ENCODE results near the gene ZEB2. TPM values are rescaled to one million over a fixed set of nuclear protein-coding genes. Genes with fewer than 3 reads are reported as not detected.

ZEB2 gene
- total RNA-seq, 1 experiment from 2014 or later: 1.1 TPM

DNA sequence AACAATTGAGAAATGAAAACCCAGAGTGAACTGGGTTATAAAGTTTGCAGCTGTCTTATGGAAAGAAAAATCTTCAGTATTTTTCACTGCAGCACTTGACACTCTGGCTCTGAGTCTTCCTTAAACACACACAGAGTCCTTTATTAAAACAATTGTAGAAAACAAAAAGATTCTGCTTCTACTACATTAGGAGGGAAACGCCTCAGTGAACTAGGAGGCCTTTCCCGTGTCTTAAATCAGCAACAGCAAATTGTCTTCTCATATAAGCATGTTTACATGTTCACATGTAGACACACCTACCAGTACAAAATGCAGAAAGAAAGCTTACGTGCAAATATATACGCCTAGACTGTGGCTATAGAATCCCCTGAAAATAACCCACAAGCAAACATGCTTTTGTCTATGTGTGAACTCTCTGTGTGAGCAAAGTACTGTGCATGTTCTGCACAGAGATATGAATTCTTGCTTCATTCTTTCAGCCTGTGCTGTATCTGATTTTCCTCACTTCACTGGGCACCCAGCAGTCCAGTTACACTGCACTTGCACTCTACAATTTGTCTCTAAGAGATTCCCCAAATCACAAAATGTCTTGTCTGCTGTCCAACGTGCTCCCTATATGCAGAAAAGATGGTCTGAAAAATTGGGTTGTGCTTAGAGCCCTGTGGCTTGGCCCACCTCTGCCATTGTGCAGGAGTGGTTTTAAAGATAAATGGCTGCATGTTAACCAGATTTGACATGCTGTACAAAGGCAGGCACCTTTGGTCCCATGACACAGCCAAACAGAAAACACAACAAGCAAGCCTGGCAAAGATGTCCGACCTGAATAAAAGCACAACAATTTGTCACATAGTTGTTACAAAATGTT is 24.5 kb downstream of the ZEB2 start:
- H3K9me3 ChIP-seq (ENCODE audit: control insufficient read depth, insufficient read depth, low read depth, low read length): no peaks in the 10 kb centered on the region
- ChIA-PET POLR2A (no interaction called here), CTCF (no interaction called here)
- no peak overlapping the region for H3K27ac ChIP-seq (ENCODE audit: low read length)
- no peak for TF ChIP-seq TCF7L2 (IDR thresholded peaks at IDR 0.05; ENCODE audit: low read depth, low read length)
- no peak for TF ChIP-seq SIN3A (IDR thresholded peaks at IDR 0.05; ENCODE audit: borderline replicate concordance, insufficient read depth, low read depth, low read length)
- TF ChIP-seq, protein P1, sequence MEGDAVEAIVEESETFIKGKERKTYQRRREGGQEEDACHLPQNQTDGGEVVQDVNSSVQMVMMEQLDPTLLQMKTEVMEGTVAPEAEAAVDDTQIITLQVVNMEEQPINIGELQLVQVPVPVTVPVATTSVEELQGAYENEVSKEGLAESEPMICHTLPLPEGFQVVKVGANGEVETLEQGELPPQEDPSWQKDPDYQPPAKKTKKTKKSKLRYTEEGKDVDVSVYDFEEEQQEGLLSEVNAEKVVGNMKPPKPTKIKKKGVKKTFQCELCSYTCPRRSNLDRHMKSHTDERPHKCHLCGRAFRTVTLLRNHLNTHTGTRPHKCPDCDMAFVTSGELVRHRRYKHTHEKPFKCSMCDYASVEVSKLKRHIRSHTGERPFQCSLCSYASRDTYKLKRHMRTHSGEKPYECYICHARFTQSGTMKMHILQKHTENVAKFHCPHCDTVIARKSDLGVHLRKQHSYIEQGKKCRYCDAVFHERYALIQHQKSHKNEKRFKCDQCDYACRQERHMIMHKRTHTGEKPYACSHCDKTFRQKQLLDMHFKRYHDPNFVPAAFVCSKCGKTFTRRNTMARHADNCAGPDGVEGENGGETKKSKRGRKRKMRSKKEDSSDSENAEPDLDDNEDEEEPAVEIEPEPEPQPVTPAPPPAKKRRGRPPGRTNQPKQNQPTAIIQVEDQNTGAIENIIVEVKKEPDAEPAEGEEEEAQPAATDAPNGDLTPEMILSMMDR (IDR thresholded peaks at IDR 0.05): no peak
- no peak for TF ChIP-seq POLR2AphosphoS5 (IDR thresholded peaks at IDR 0.05; ENCODE audit: low read depth, low read length)
- TF ChIP-seq, protein P2, sequence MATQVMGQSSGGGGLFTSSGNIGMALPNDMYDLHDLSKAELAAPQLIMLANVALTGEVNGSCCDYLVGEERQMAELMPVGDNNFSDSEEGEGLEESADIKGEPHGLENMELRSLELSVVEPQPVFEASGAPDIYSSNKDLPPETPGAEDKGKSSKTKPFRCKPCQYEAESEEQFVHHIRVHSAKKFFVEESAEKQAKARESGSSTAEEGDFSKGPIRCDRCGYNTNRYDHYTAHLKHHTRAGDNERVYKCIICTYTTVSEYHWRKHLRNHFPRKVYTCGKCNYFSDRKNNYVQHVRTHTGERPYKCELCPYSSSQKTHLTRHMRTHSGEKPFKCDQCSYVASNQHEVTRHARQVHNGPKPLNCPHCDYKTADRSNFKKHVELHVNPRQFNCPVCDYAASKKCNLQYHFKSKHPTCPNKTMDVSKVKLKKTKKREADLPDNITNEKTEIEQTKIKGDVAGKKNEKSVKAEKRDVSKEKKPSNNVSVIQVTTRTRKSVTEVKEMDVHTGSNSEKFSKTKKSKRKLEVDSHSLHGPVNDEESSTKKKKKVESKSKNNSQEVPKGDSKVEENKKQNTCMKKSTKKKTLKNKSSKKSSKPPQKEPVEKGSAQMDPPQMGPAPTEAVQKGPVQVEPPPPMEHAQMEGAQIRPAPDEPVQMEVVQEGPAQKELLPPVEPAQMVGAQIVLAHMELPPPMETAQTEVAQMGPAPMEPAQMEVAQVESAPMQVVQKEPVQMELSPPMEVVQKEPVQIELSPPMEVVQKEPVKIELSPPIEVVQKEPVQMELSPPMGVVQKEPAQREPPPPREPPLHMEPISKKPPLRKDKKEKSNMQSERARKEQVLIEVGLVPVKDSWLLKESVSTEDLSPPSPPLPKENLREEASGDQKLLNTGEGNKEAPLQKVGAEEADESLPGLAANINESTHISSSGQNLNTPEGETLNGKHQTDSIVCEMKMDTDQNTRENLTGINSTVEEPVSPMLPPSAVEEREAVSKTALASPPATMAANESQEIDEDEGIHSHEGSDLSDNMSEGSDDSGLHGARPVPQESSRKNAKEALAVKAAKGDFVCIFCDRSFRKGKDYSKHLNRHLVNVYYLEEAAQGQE (IDR thresholded peaks at IDR 0.05; ENCODE audit: insufficient read depth in 1 of 2, low read depth in 2 of 2, low read length in 1 of 2): no peak
- DNase-seq (ENCODE audit: low read depth, low spot score) (no peak), ATAC-seq (no peak)
- no TSS peak for BruUV-seq (replicated peaks)
- H3K4me3 ChIP-seq (ENCODE audit: low read depth in 2 of 2, low read length in 2 of 2): no peak overlapping the region
- in situ Hi-C loops (cut with HindIII; ENCODE audit: low pct_unique_long_range_greater_than_20kb, low sequenced_read_pairs): no loop called here
- no peaks in the 10 kb centered on the region; the same call in 1 of the 2 replicates for H3K27me3 ChIP-seq (ENCODE audit: control insufficient read depth, insufficient read depth, low read length)
- no peaks in the 10 kb centered on the region for H3K4me1 ChIP-seq (ENCODE audit: control insufficient read depth, insufficient read depth, low read length)
- intact Hi-C loops (cut with micrococcal nuclease; ENCODE audit: unreplicated experiment): no loop called here
- no peaks in the 10 kb centered on the region for H3K36me3 ChIP-seq (ENCODE audit: control insufficient read depth, insufficient read depth, low read length)

DNA sequence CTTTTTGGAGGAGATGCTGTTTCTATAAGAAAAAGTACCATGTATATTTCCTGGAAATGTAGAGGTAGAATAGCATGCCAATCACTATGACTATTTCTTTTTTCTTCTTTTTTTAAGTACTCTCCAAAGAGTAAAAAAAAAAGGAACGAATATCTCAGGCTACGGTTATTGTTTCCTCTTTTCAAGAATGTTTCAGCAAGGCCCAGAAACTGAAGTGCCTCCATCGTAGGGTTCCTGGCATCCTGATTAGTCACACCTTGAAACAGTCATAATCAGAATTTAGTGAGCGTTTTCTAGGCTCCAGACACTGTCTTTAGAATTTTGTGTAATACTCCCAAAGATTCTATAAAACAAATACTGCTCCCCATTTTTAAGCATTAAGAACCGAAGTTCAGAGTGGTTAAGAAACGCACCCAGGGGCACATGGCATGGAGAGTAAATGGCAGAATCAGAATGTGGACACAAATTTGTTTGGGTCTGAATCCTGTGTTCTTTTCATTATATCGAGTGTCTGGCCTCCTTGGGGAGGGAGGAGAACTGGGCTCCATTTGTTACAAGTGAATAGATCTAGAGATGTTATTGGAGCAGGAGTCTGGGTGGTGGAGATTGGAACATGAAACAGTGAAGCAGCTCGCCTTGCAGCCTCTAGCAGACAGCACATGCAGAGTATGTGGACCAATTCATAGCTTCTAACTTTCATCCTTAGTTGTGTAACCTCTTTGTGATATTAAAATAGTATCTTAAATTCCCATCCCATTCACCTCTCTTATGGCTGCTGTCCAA is 26.7 kb downstream of the ZEB2 start:
- H3K4me3 ChIP-seq (ENCODE audit: low read depth in 2 of 2, low read length in 2 of 2): no peak overlapping the region
- in situ Hi-C loops (cut with HindIII; ENCODE audit: low pct_unique_long_range_greater_than_20kb, low sequenced_read_pairs) (no loop called here), intact Hi-C loops (cut with micrococcal nuclease; ENCODE audit: unreplicated experiment) (no loop called here)
- no peaks in the 10 kb centered on the region for H3K9me3 ChIP-seq (ENCODE audit: control insufficient read depth, insufficient read depth, low read depth, low read length)
- no peak for TF ChIP-seq TCF7L2 (IDR thresholded peaks at IDR 0.05; ENCODE audit: low read depth, low read length)
- no peak for TF ChIP-seq POLR2AphosphoS5 (IDR thresholded peaks at IDR 0.05; ENCODE audit: low read depth, low read length)
- TF ChIP-seq, protein P2 (IDR thresholded peaks at IDR 0.05; ENCODE audit: insufficient read depth in 1 of 2, low read depth in 2 of 2, low read length in 1 of 2): no peak
- TF ChIP-seq SIN3A (IDR thresholded peaks at IDR 0.05; ENCODE audit: borderline replicate concordance, insufficient read depth, low read depth, low read length): no peak
- TF ChIP-seq, protein P1 (IDR thresholded peaks at IDR 0.05): no peak
- POLR2A ChIA-PET: no interaction called here
- BruUV-seq (replicated peaks): no TSS peak
- no peaks in the 10 kb centered on the region; the same call in 1 of the 2 replicates for H3K27me3 ChIP-seq (ENCODE audit: control insufficient read depth, insufficient read depth, low read length)
- ATAC-seq (no peak), DNase-seq (ENCODE audit: low read depth, low spot score) (no peak)
- no peaks in the 10 kb centered on the region for H3K4me1 ChIP-seq (ENCODE audit: control insufficient read depth, insufficient read depth, low read length)
- H3K27ac ChIP-seq (ENCODE audit: low read length): no peak overlapping the region
- no peaks in the 10 kb centered on the region for H3K36me3 ChIP-seq (ENCODE audit: control insufficient read depth, insufficient read depth, low read length)
- CTCF ChIA-PET: no interaction called here

All from Panc1 (cell line).